22Rv1 (cell line): ENCODE results near the gene CHST15.

Experiments used
- ZFX ChIP-seq: fragments of 450-650 bp; IDR thresholded peaks from 2 replicates; pipeline ENCODE4 v1.6.1; 2017; ENCODE audit warnings: antibody characterized with exemption, borderline replicate concordance
- TF ChIP-seq, protein P1 (sequence below): fragments of 450-650 bp; IDR thresholded peaks from 2 replicates; pipeline ENCODE4 v1.5.1; 2017; ENCODE audit warnings: mild to moderate bottlenecking

GRCh38 chr10:124007773-124008145, 85.6 kb downstream of the CHST15 start:
- TF ChIP-seq ZFX = no peak
- TF ChIP-seq, protein P1, sequence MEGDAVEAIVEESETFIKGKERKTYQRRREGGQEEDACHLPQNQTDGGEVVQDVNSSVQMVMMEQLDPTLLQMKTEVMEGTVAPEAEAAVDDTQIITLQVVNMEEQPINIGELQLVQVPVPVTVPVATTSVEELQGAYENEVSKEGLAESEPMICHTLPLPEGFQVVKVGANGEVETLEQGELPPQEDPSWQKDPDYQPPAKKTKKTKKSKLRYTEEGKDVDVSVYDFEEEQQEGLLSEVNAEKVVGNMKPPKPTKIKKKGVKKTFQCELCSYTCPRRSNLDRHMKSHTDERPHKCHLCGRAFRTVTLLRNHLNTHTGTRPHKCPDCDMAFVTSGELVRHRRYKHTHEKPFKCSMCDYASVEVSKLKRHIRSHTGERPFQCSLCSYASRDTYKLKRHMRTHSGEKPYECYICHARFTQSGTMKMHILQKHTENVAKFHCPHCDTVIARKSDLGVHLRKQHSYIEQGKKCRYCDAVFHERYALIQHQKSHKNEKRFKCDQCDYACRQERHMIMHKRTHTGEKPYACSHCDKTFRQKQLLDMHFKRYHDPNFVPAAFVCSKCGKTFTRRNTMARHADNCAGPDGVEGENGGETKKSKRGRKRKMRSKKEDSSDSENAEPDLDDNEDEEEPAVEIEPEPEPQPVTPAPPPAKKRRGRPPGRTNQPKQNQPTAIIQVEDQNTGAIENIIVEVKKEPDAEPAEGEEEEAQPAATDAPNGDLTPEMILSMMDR = no peak
